ENCODE data around the gene EHMT1.
"Not testable (repeated sequence)": the region's sequence is repeated elsewhere in the genome, so short reads cannot be mapped to it uniquely, and the experiment has no call there.

EHMT1 gene

DNA sequence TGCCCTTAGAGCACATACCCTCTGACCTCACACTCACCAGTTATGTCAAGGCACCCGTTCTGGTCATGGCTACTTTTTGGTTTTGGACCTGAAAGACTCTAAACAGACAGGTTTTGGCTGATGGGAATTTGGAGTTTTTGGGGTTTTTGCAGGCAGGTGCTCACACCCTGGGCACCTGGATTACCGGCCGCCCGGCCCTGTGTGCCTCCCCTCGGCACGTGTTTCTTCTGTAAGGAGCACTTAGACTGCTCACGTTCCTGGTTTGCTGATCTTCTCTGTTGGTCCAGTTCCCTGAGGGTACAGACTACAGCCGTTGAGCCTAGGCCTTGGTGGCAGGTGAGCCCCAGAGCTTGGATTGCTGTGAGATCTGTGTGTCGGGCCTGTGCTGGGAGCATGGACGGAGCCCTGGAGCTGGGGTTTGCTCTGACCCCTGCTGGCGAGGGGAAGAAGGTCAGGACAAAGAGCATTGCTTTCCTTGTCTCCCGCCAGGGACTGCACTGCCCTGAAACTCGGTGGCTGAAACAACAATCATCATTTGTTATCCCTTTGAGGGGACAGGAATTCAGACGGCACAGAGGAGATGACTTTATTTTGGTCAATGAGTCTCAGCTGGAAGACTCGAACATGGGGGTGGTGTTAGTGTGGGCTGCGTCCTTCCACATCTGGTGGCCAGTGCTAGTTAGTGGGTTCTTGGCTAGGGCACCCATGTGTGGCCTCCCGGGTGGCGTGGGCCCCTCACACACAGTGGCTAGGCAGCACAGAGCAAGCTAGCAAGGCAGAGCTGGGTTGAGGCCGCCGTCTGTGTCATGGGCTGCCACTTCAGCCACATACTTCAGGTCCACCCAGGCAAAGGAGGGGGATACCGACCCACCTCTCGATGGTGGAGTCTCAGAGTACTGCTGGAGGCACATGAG is 76.4 kb downstream of the EHMT1 start:
- DNase-seq (ENCODE audit: low read depth), result no peak

DNA sequence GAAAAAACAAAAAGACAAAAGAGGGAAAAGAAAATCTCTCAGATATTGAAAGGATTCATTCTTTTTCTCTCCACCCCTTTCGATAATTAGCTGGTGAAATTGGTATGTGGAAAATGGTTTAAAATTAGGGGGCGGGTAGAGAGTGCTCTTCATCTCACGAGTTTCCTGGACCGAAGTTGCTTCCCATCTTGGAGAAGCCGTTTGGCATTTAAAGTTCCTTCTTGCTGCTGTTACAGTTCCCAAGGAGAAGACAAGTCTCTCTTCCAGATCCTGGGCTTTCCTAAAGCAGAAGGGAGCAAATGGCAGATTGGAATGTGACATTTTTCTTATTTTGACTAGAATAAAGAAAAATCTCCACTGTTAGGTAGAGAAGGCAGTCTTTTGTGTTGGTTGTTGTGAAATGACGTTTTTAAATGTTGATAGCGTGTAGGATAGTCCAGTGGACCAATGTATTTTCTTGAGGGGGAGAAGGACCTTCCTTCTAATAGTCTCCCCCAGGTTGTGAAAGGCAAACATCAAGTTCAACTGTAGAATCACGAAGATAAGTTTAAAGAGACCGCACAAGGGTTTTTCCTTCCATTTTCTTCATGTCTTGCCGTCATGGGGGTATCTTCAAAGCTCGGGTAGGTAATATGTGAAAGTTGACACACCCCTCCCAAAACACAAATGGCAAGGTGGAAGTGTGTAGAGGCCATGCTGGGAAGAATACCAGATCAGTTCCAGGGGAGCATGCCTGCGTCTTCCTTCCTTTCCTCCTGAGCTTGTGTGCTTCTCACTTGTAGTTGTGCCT is 77.5 kb downstream of the EHMT1 start:
- no peak for DNase-seq (ENCODE audit: low read depth)

DNA sequence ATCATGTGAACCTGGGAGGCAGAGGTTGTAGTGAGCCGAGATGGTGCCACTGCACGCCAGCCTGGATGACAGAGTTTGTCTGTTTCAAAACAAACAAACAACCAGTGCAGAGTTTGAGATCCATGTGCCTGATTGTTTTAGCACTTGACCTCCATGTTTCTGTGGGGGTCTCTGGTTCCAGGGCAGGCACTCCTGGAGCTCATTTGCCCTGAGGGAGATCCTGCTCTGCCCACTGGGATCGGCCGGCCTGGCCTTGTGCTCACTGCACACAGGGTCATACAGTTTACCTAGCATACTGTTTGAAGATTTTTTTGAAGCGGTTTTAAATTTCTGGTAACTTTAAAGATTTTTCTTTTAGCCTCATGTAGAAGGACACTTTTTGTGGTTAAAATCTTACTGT is 78.4 kb downstream of the EHMT1 start:
- no peak for DNase-seq (ENCODE audit: low read depth)

GRCh38 chr9:137697832-137698231 is 79.0 kb downstream of the EHMT1 start:
- no peak for DNase-seq (ENCODE audit: low read depth)

- no peak for DNase-seq (ENCODE audit: low read depth)
These were observed 82.1 kb downstream of the EHMT1 start for GRCh38 chr9:137700911-137701310.

GRCh38 chr9:137702615-137703379 is 84.0 kb downstream of the EHMT1 start:
- DNase-seq (ENCODE audit: low read depth), result no peak

DNA sequence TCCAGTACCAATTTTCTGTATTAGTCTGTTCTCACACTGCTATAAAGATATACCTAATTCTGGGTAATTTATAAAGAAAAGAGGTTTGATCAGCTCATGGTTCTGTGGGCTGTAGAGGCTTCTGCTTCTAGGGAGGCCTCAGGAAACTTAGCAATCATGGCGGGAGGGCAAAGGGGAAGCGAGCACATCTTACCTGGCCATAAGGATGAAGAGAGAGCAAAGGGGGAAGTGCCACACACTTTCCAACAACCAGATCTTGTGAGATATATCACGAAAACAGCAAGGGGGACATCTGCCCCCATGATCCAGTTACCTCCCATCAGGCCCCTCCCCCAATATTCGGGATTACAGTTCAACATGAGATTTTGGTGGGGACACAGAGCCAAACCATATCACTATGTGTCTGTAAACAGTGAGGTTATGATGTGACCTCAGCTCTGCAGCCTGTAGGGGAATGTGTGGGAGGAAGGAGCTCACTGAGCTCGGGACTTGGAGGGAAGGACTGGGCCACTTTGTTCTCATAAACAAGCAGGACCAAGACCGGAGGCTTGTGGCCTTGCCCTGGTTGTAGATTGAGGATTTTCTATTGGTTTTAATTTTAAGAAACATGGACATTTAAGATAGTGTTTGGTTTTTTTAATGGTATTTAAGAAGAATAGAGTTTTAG is 85.2 kb downstream of the EHMT1 start:
- peak; percentile 61 for DNase-seq (ENCODE audit: low read depth)

DNA sequence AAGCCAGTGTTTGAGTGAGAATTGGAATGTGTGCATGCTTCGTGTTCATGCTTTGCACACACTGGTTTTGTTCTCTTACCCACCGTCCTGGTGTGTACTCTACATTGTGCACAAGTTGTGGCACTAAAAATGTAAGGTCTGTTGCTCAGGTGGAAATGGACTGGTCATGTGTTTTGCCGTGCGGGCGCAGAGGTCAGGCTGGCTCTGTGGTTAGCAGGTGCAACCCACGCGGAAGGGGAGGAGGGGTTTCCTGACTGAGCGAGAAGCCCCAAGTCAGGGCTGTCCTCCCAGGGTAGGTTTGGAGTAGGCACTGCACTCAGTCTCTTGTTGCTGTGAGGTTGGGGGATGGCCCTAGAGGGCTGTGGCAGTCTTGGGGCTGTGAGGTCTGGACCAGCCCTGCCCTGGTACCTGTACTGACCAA is 86.6 kb downstream of the EHMT1 start:
- DNase-seq (ENCODE audit: low read depth), result no peak

DNA sequence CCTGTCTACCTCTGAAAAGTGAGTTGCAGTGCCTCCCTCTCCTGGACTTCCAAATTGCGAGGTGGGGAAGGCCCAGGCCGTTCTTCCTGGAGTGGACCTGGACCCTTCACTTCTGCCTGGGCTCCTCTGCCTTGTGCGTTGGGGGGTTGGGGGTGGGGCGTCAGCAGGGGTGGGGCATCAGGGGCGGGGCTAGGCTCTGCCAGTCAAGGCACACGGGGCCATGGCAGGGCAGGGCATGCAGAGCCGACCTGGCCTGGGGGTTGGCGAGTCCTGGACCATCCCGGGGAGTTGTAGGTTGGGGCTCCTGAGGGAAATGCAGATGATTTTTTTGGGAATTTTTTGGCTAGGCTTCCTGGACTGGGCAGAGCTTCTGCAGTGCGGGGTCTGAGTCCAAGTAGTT is 87.1 kb downstream of the EHMT1 start:
- no peak for DNase-seq (ENCODE audit: low read depth)

DNA sequence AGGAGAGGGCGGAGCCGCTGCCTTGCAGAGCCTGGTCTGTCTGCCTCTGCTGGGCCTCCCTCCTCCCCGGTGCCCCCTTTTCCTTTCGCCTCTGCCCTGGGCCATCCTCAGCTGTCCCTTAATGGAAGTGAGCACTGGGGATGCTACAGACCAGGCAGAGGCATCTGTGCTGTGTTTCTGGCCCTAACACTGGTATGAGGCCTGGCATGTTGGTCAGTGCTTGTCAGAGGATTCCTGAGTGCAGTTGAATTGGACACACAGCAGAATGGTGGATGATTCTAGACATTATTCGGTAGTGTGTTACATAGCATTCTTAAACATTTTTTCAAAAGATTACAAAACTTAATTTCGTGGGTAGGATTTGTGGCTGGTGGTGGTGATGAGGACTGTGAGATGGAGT is 88.6 kb downstream of the EHMT1 start:
- no peak for DNase-seq (ENCODE audit: low read depth)

DNA sequence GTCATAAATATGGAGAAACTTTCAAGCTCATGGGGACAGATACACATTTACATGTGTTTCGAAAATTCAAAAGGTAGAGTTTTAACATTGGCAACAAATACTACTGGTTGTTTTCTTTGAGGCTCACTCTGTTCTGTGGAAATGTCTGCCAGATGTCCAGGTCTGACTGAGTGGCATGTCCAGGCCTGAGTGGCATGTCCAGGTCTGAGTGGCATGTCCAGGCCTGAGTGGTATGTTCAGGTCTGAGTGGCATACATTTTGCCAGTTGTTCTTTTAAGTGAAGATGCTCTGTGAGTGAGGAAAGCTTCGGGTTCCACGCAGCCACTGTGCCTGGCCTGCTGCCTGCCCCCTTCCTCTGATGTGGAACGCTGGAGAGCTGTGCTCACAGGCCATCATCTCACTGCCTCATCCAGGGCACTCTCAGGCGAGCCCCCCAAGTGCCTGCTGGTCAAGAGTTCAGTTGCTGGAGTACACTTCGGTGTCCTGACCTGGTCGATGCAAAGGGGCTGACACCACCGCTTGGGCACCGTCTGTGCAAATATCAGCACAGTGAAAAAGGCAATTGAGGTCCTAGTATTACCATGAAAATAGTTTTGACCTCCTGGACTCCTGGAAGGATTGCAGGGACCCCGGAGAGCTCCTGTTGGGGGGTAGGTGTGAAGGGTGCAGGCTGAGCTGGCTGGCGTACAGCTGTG is 89.9 kb downstream of the EHMT1 start:
- DNase-seq (ENCODE audit: low read depth), result no peak

DNA sequence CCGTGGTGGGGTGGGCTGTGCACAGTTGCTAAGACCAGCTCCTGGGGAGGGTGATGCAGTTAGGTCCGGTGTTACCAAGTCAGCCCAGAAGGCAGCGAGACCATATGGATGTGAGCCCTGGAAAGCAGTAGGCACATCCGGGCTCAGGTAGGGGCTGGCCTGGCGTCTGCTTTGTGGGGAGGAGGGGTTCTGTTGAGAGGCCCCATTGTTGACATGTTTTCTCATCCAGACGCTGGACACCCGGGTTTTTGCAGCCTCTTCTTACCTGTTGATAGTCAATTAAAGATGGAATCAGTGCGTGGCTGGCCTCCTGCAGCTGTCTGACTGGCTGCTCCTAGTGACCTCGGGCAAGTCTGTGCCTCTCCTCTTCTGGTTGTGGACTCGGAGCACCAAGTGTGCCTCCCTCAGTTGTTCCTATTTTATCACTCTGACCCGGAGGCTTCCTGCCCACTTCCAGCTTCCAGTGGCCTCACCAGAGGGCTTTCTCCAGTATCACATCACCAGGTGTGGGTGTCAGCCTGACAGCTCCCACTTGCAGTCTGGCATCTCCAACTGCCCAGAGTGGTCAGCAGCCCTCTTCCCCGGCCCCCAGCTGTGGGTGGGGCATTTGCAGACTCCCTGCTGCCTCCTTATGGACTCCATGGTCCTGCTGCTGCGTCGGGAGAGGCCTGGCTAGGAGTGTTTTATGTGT is 90.8 kb downstream of the EHMT1 start:
- DNase-seq (ENCODE audit: low read depth), result no peak

GRCh38 chr9:137710704-137711103 is 91.9 kb downstream of the EHMT1 start:
- DNase-seq (ENCODE audit: low read depth), result no peak

GRCh38 chr9:137711678-137712105 is 92.9 kb downstream of the EHMT1 start:
- DNase-seq (ENCODE audit: low read depth), result no peak

DNA sequence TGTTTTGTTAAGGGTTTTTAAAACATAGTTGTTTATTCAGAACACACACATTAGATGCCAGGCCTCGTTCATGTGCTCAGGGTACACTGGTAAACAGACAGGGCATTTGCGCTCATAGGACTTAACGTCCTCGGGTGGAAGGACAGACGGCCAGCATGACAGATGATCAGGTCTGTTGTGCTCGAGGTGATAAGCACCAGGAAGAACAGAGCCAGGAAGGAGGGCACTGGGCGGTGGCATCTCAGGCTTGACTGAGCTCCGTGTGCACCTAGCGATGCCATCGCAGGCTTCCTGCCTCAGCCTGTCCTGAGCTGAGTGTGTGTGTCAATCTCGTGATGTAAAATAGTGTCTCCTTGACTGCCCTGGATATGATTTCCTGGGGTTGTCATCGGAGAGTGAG is 96.5 kb downstream of the EHMT1 start:
- no peak for DNase-seq (ENCODE audit: low read depth)

DNA sequence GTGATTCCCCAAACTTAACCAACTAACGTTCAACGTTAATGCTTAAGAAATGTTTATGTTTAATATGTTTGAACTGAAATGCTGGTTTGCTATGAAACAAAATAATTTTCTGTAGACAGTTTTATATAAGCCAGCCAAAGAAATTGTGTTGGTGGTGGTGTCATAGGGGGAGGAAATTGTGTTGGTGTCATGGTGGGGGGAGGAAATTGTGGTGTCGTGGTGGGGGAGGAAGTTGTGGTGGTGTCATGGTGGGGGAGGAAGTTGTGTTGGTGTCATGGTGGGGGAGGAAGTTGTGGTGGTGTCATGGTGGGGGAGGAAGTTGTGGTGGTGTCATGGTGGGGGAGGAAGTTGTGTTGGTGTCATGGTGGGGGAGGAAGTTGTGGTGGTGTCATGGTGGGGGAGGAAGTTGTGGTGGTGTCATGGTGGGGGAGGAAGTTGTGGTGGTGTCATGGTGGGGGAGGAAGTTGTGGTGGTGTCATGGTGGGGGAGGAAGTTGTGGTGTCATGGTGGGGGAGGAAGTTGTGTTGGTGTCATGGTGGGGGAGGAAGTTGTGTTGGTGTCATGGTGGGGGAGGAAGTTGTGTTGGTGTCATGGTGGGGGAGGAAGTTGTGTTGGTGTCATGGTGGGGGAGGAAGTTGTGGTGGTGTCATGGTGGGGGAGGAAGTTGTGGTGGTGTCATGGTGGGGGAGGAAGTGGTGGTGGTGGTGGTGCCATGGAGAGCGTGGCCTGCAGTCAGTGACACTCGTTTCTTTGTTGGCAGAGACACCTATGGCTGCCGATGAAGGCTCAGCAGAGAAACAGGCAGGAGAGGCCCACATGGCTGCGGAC is 97.3 kb downstream of the EHMT1 start:
- not testable (repeated sequence) for DNase-seq (ENCODE audit: low read depth)

- no peak for DNase-seq (ENCODE audit: low read depth)
These were observed 98.0 kb downstream of the EHMT1 start for GRCh38 chr9:137716694-137717287.

DNA sequence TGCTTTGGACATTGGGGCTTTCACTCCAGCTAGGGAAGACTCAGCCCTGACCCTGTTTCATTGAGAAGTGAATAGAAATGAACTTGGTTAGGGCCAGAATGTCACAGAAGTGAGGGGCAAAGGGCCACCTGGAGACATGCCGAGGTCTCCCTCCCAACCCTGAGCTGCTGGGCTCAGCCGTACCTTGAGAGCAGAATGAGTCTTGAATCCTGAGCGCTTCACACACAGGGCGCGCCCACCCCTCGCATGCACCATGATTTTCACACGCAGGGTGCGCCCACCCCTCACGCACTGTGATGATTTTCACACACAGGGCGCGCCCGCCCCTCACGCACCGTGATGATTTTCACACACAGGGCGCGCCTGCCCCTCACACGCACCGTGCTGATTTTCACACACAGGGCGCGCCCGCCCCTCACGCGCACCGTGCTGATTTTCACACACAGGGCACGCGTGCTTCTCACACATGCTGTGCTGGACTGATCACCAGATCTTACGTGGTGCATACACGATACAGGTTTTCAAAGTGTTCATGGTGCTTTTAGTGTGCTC is 99.0 kb downstream of the EHMT1 start:
- no peak for DNase-seq (ENCODE audit: low read depth)

DNA sequence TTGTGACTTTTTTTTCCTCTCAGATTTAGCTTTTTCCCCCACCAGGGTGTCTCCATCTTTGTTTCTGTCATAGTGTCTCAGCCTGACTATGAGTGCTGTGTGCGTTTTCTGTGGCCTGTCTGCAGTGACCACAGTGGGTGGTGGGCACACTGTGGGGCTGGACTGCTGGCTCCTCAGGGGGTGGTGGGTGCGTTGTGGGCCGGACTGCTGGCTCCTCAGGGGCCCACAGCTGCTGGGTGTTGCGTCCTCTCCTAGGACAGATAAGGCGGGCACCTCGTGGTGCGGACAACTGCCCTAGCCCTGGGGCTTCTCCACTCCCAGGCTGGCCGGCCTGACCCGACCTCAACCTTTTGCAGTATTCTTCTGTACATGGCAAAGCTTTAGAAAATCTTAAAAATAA is 100.4 kb downstream of the EHMT1 start:
- DNase-seq (ENCODE audit: low read depth), result no peak
